Breast epithelium (tissue), 4 donors: ENCODE data around the gene KANK2. TPM values are rescaled to one million over a fixed set of nuclear protein-coding genes. Genes with fewer than 3 reads are reported as not detected.

Source experiments
- DNase-seq, 2 donors: peaks; one replicate each; pipeline ENCODE4 v3.0.0-alpha.2; 2019; ENCODE audit warnings: low spot score in 2 of 2
- H3K27ac ChIP-seq, 2 donors: fragments of 200-600 bp; sonication (generic) in 1 of 2; one replicate each; pipeline ENCODE4 v1.5.1; 2016 to 2019; ENCODE audit warnings: mild to moderate bottlenecking in 1 of 2
- H3K27me3 ChIP-seq, 2 donors: fragments of 200-600 bp; sonication (generic) in 1 of 2; one replicate each; pipeline versions ENCODE4 v1.5.1 to v1.6.0; 2017 to 2019; ENCODE audit warnings: control low read depth in 1 of 2, mild to moderate bottlenecking in 1 of 2
- H3K36me3 ChIP-seq: fragments of 200-600 bp; one replicate; pipeline ENCODE4 v1.5.1; 2019
- H3K4me1 ChIP-seq, 2 donors: fragments of 200-600 bp; sonication (generic); one replicate each; pipeline ENCODE4 v1.5.1; 2016 to 2019; ENCODE audit warnings: control low read depth in 1 of 2
- H3K4me3 ChIP-seq, 3 donors: fragments of 200-600 bp; sonication (generic); 1 replicate in 2 of 3; 2 replicates in 1 of 3; pipeline ENCODE4 v1.5.1; 2016 to 2019; ENCODE audit warnings: mild to moderate bottlenecking in 3 of 3, moderate library complexity in 2 of 3
- H3K9me3 ChIP-seq, 2 donors: fragments of 200-600 bp; sonication (generic) in 1 of 2; one replicate each; pipeline ENCODE4 v1.5.1; 2016 to 2019; ENCODE audit warnings: control low read depth in 1 of 2
- CTCF ChIP-seq, 3 donors: fragments of 450-650 bp; IDR thresholded peaks; one replicate each; pipeline ENCODE4 v1.5.1; 2016 to 2017; ENCODE audit warnings: antibody characterized with exemption in 3 of 3, mild to moderate bottlenecking in 3 of 3, moderate library complexity in 3 of 3
- POLR2A ChIP-seq: fragments of 450-650 bp; IDR thresholded peaks from one replicate; pipeline ENCODE4 v1.6.1; 2016; ENCODE audit warnings: antibody characterized with exemption, mild to moderate bottlenecking, moderate library complexity
- POLR2AphosphoS5 ChIP-seq, 3 donors: sonication (generic); formaldehyde crosslinking; IDR thresholded peaks; one replicate each; pipeline ENCODE4 v1.6.1; 2017; ENCODE audit warnings: antibody characterized with exemption in 3 of 3
- intact Hi-C: fragments of 100-400 bp; cut with DNase I; formaldehyde crosslinking; loops from one replicate; pipeline ENCODE4 v1.15.1; 2023; ENCODE audit warnings: low total_unique reads
- total RNA-seq, 3 donors: library from RNA; depleted of rRNA; stranded (reverse); fragments of >200 nt; gene quantifications; one replicate each; pipeline ENCODE4 v1.1.0, GENCODE V29; 2016

KANK2 gene
- total RNA-seq, 3 donors from 2014 or later, result 142 to 477 (median 197) TPM

GRCh38 chr19:11230621-11231386, 33.5 kb upstream of the KANK2 start:
- intact Hi-C loops, result no loop called here
- no peak for DNase-seq
- TF ChIP-seq POLR2AphosphoS5 (IDR thresholded peaks at IDR 0.05) (no peak), CTCF (IDR thresholded peaks at IDR 0.05) (no peak), POLR2A (no peak)
- H3K27ac ChIP-seq, result peak overlapping the region in 1 of 2 donors; percentile 38
- H3K4me3 ChIP-seq, result no peak overlapping the region
- no peaks in the 10 kb centered on the region for H3K27me3 ChIP-seq
- H3K36me3 ChIP-seq, result no peaks in the 10 kb centered on the region
- H3K4me1 ChIP-seq, result no peaks in the 10 kb centered on the region
- H3K9me3 ChIP-seq, result no peaks in the 10 kb centered on the region

GRCh38 chr19:11227195-11227886, 30.0 kb upstream of the KANK2 start:
- no peaks in the 10 kb centered on the region for H3K27me3 ChIP-seq
- H3K4me1 ChIP-seq, result no peaks in the 10 kb centered on the region
- H3K27ac ChIP-seq, result no peak overlapping the region
- H3K4me3 ChIP-seq, result no peak overlapping the region
- no peak for DNase-seq
- TF ChIP-seq POLR2AphosphoS5 (IDR thresholded peaks at IDR 0.05) (no peak), CTCF (IDR thresholded peaks at IDR 0.05) (no peak), POLR2A (no peak)
- intact Hi-C loops, result no loop called here
- peaks cover 0 to 3% of the 10 kb centered on the region in 2 donors for H3K9me3 ChIP-seq
- no peaks in the 10 kb centered on the region for H3K36me3 ChIP-seq

GRCh38 chr19:11226716-11227166, 29.4 kb upstream of the KANK2 start:
- intact Hi-C loops, result no loop called here
- Histone ChIP-seq H3K9me3 (peaks cover 3 to 9% of the 10 kb centered on the region in 2 donors), H3K36me3 (no peaks in the 10 kb centered on the region), H3K4me1 (no peaks in the 10 kb centered on the region), H3K4me3 (no peak overlapping the region), H3K27ac (no peak overlapping the region), H3K27me3 (no peaks in the 10 kb centered on the region)
- TF ChIP-seq POLR2AphosphoS5 (IDR thresholded peaks at IDR 0.05) (no peak), CTCF (IDR thresholded peaks at IDR 0.05) (no peak), POLR2A (no peak)
- no peak for DNase-seq

GRCh38 chr19:11225815-11226214, 28.5 kb upstream of the KANK2 start:
- intact Hi-C loops, result no loop called here
- no peak for TF ChIP-seq CTCF (IDR thresholded peaks at IDR 0.05)
- no peak for TF ChIP-seq POLR2AphosphoS5 (IDR thresholded peaks at IDR 0.05)
- TF ChIP-seq POLR2A, result no peak
- Histone ChIP-seq H3K4me1 (no peaks in the 10 kb centered on the region), H3K9me3 (peaks cover 13 to 17% of the 10 kb centered on the region in 2 donors), H3K27ac (peak overlapping the region in 1 of 2 donors; percentile 7), H3K36me3 (no peaks in the 10 kb centered on the region), H3K27me3 (no peaks in the 10 kb centered on the region), H3K4me3 (no peak overlapping the region)
- DNase-seq, result no peak

- TF ChIP-seq POLR2A (no peak), CTCF (IDR thresholded peaks at IDR 0.05) (no peak), POLR2AphosphoS5 (IDR thresholded peaks at IDR 0.05) (peak in 1 of 3 donors; percentile 26)
- H3K27me3 ChIP-seq, result no peaks in the 10 kb centered on the region
- intact Hi-C loops, result no loop called here
- H3K27ac ChIP-seq, result no peak overlapping the region
- H3K9me3 ChIP-seq, result peaks cover 13 to 18% of the 10 kb centered on the region in 2 donors
- no peaks in the 10 kb centered on the region for H3K4me1 ChIP-seq
- H3K4me3 ChIP-seq, result no peak overlapping the region
- H3K36me3 ChIP-seq, result no peaks in the 10 kb centered on the region
- no peak for DNase-seq
Observed at GRCh38 chr19:11225172-11225571, 27.8 kb upstream of the KANK2 start.
